ENCODE data around the gene MPC1. TPM values are rescaled to one million over a fixed set of nuclear protein-coding genes. Genes with fewer than 3 reads are reported as not detected.
"Not testable (repeated sequence)": the region's sequence is repeated elsewhere in the genome, so short reads cannot be mapped to it uniquely, and the experiment has no call there.

Gene MPC1
- total and polyA plus RNA-seq, 4 experiments from 2014 or later = 33.1 to 85.0 (median 46.0) TPM

- CTCF ChIA-PET (ENCODE audit: partially characterized antibody) = interaction anchor here (1.3 kb wide), 2 partner anchors 17 to 36 kb away, joined by 4 read pairs; no protein-coding TSS in a partner anchor
- no peak overlapping the region for H3K27ac Mint-ChIP-seq
Observed at GRCh38 chr6:166364456-166364855, 18.3 kb downstream of the MPC1 start.

GRCh38 chr6:166362427-166362826 lies 20.3 kb downstream of the MPC1 start:
- DNase-seq; H3K4me3 ChIP-seq (ENCODE audit: low read length in 2 of 2); POLR2A ChIA-PET (ENCODE audit: partially characterized antibody); H3K27me3 ChIP-seq (ENCODE audit: insufficient read depth, low read length); H3K9me3 Mint-ChIP-seq; H3K4me1 Mint-ChIP-seq; H3K27ac ChIP-seq (ENCODE audit: low read depth, low read length); intact Hi-C loops (cut with micrococcal nuclease); CTCF ChIA-PET (ENCODE audit: partially characterized antibody); H3K9me3 ChIP-seq (ENCODE audit: control insufficient read depth in 1 of 2, low read length in 2 of 2); H3K4me1 ChIP-seq (ENCODE audit: insufficient read depth, low read length); H3K27ac Mint-ChIP-seq; H3K27me3 Mint-ChIP-seq; H3K4me3 Mint-ChIP-seq: not testable (repeated sequence)
- H3K36me3 ChIP-seq (ENCODE audit: insufficient read depth, low read length) = peaks cover 18% of the 10 kb centered on the region
- peaks cover 28 to 37% of the 10 kb centered on the region in 2 donors for H3K36me3 Mint-ChIP-seq

More at GRCh38 chr6:166364456-166364855, 18.3 kb downstream of the MPC1 start:
- peaks cover 32 to 43% of the 10 kb centered on the region in 2 donors for H3K36me3 Mint-ChIP-seq
- POLR2A ChIA-PET (ENCODE audit: partially characterized antibody) = no interaction called here
- peaks cover 18% of the 10 kb centered on the region for H3K36me3 ChIP-seq (ENCODE audit: insufficient read depth, low read length)
- peaks cover 0 to 3% of the 10 kb centered on the region in 2 donors for H3K27me3 Mint-ChIP-seq
- no peaks in the 10 kb centered on the region for H3K9me3 ChIP-seq (ENCODE audit: control insufficient read depth in 1 of 2, low read length in 2 of 2)
- H3K9me3 Mint-ChIP-seq = peaks cover 0 to 1% (median 0%) of the 10 kb centered on the region in 8 donors
- DNase-seq = no peak
- H3K27me3 ChIP-seq (ENCODE audit: insufficient read depth, low read length) = no peaks in the 10 kb centered on the region
- no peak overlapping the region for H3K27ac ChIP-seq (ENCODE audit: low read depth, low read length)
- H3K4me1 ChIP-seq (ENCODE audit: insufficient read depth, low read length) = no peaks in the 10 kb centered on the region
- intact Hi-C loops (cut with micrococcal nuclease) = no loop called here
- H3K4me3 Mint-ChIP-seq = no peak overlapping the region
- no peaks in the 10 kb centered on the region for H3K4me1 Mint-ChIP-seq
- no peak overlapping the region for H3K4me3 ChIP-seq (ENCODE audit: low read length in 2 of 2)

DNA sequence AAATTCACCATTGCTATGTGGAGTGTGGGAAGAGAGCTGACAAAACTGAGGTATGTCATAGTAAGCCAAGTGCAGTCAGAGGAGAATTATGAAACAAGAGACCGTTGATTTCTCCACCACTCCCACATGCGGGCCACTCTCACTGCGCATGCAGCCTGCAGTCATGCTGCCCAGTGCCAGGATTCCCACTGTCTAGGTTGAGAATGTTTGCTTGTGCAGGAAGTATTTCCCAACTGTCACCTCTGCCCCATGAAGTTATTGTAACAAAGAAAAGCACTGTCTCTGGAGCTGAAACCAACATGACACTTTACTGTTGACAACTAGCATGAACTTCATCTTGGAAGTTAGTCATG lies 21.7 kb downstream of the MPC1 start:
- Mint-ChIP-seq H3K36me3 (peaks cover 22 to 30% of the 10 kb centered on the region in 2 donors), H3K9me3 (peaks cover 0 to 7% (median 2%) of the 10 kb centered on the region in 8 donors), H3K27me3 (peaks cover 0 to 3% of the 10 kb centered on the region in 2 donors), H3K4me3 (no peak overlapping the region), H3K27ac (no peak overlapping the region), H3K4me1 (no peaks in the 10 kb centered on the region)
- CTCF ChIA-PET (ENCODE audit: partially characterized antibody) = no interaction called here
- DNase-seq = no peak
- Histone ChIP-seq H3K36me3 (ENCODE audit: insufficient read depth, low read length) (peaks cover 12% of the 10 kb centered on the region), H3K27ac (ENCODE audit: low read depth, low read length) (no peak overlapping the region), H3K9me3 (ENCODE audit: control insufficient read depth in 1 of 2, low read length in 2 of 2) (no peaks in the 10 kb centered on the region), H3K27me3 (ENCODE audit: insufficient read depth, low read length) (no peaks in the 10 kb centered on the region), H3K4me1 (ENCODE audit: insufficient read depth, low read length) (no peaks in the 10 kb centered on the region), H3K4me3 (ENCODE audit: low read length in 2 of 2) (no peak overlapping the region)
- POLR2A ChIA-PET (ENCODE audit: partially characterized antibody) = no interaction called here
- intact Hi-C loops (cut with micrococcal nuclease) = no loop called here

DNA sequence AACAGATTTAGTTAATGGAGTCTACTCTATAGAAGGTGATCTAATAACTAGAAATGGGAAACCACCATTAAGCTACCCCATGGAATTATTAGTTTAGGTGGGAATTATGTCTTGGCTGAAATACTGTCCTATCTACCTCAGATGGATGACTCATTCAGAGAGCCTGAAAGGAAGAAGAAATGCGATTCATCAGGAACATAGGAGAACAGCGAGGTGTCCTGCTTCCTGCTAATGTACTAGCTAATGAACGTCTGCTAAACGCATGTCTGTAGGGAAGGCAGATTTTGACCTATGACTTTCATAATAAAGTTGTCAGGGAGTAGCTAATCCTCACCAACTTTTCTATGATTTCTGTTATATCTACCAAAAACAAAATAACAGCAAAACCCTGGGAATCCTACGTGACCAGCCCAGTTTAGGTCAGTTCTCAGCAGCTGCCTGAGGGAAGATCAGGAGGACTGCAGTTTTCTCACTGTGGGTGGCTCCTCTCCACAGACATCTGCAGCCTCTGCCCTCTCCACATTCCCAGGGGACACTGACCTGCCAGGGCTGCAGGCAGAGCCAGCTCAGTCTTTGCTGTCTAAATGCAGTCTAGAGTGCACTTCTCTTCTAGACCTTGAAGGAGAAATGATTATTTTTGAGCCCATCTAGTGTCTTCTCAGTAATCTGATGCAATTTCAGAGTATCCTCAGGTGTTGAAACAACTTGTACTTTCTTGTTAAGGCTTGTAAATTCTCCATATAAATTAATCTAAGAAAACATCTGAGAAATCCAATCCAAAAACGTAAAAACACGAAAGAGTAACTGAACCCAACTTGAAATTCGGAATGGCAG lies 22.3 kb downstream of the MPC1 start:
- Histone ChIP-seq H3K36me3 (ENCODE audit: insufficient read depth, low read length) (peaks cover 12% of the 10 kb centered on the region), H3K9me3 (ENCODE audit: control insufficient read depth in 1 of 2, low read length in 2 of 2) (no peaks in the 10 kb centered on the region), H3K4me1 (ENCODE audit: insufficient read depth, low read length) (no peaks in the 10 kb centered on the region), H3K27ac (ENCODE audit: low read depth, low read length) (no peak overlapping the region), H3K4me3 (ENCODE audit: low read length in 2 of 2) (no peak overlapping the region), H3K27me3 (ENCODE audit: insufficient read depth, low read length) (no peaks in the 10 kb centered on the region)
- Mint-ChIP-seq H3K4me1 (no peaks in the 10 kb centered on the region), H3K9me3 (peaks cover 0 to 7% (median 2%) of the 10 kb centered on the region in 8 donors), H3K27me3 (peaks cover 0 to 3% of the 10 kb centered on the region in 2 donors), H3K36me3 (peaks cover 18 to 24% of the 10 kb centered on the region in 2 donors), H3K27ac (no peak overlapping the region), H3K4me3 (no peak overlapping the region)
- ChIA-PET CTCF (ENCODE audit: partially characterized antibody) (interaction anchor here (1.3 to 1.4 kb wide), 2 partner anchors 21 to 40 kb away, joined by 3 to 4 read pairs; no protein-coding TSS in a partner anchor), POLR2A (ENCODE audit: partially characterized antibody) (no interaction called here)
- no peak for DNase-seq
- intact Hi-C loops (cut with micrococcal nuclease) = no loop called here

- Histone ChIP-seq H3K9me3 (ENCODE audit: control insufficient read depth in 1 of 2, low read length in 2 of 2) (no peaks in the 10 kb centered on the region), H3K27ac (ENCODE audit: low read depth, low read length) (no peak overlapping the region), H3K27me3 (ENCODE audit: insufficient read depth, low read length) (no peaks in the 10 kb centered on the region), H3K4me1 (ENCODE audit: insufficient read depth, low read length) (no peaks in the 10 kb centered on the region), H3K36me3 (ENCODE audit: insufficient read depth, low read length) (no peaks in the 10 kb centered on the region), H3K4me3 (ENCODE audit: low read length in 2 of 2) (no peak overlapping the region)
- no peak for DNase-seq
- intact Hi-C loops (cut with micrococcal nuclease) = no loop called here
- H3K36me3 Mint-ChIP-seq = peaks cover 0 to 4% of the 10 kb centered on the region in 2 donors
- ChIA-PET CTCF (ENCODE audit: partially characterized antibody) (interaction anchor here (1.2 kb wide), 1 partner anchor 42 kb away, joined by 3 read pairs; no protein-coding TSS in a partner anchor), POLR2A (ENCODE audit: partially characterized antibody) (no interaction called here)
- no peaks in the 10 kb centered on the region for H3K4me1 Mint-ChIP-seq
- peaks cover 5% of the 10 kb centered on the region in 2 donors for H3K27me3 Mint-ChIP-seq
- no peak overlapping the region for H3K27ac Mint-ChIP-seq
- H3K4me3 Mint-ChIP-seq = no peak overlapping the region
- H3K9me3 Mint-ChIP-seq = peaks cover 0 to 20% (median 13%) of the 10 kb centered on the region in 8 donors
Observed at GRCh38 chr6:166355552-166355951, 27.2 kb downstream of the MPC1 start.

- Mint-ChIP-seq H3K4me3 (no peak overlapping the region), H3K36me3 (peaks cover 0 to 5% of the 10 kb centered on the region in 2 donors), H3K27ac (no peak overlapping the region), H3K4me1 (no peaks in the 10 kb centered on the region), H3K27me3 (peaks cover 5% of the 10 kb centered on the region in 2 donors), H3K9me3 (peaks cover 0 to 26% (median 18%) of the 10 kb centered on the region in 8 donors)
- CTCF ChIA-PET (ENCODE audit: partially characterized antibody) = interaction anchor here (1.2 kb wide), 1 partner anchor 42 kb away, joined by 3 read pairs; no protein-coding TSS in a partner anchor
- Histone ChIP-seq H3K4me3 (ENCODE audit: low read length in 2 of 2) (no peak overlapping the region), H3K4me1 (ENCODE audit: insufficient read depth, low read length) (no peaks in the 10 kb centered on the region), H3K36me3 (ENCODE audit: insufficient read depth, low read length) (no peaks in the 10 kb centered on the region), H3K27ac (ENCODE audit: low read depth, low read length) (no peak overlapping the region), H3K27me3 (ENCODE audit: insufficient read depth, low read length) (no peaks in the 10 kb centered on the region), H3K9me3 (ENCODE audit: control insufficient read depth in 1 of 2, low read length in 2 of 2) (peaks cover 0 to 6% of the 10 kb centered on the region in 2 donors)
- POLR2A ChIA-PET (ENCODE audit: partially characterized antibody) = no interaction called here
- no peak for DNase-seq
- intact Hi-C loops (cut with micrococcal nuclease) = no loop called here
Observed at GRCh38 chr6:166354965-166355364, 27.8 kb downstream of the MPC1 start.

DNA sequence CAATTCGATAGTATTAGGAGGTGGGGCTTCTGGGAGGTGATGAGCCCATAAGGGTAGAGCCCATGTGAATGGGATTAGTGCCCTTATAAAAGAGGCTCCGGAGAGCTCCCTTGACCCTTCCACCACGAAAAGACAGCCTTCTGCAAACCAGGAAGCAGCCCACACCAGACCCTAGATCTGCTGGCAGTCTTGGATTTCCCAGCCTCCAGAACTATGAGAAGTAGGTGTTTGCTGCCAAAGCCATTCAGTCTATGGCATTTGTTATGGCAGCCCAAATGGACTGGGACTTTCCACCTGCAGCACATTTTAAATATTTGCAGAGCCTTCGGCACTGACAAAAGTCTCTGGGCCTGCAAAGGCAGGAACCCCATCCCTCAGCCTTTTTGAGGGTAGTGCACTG lies 28.6 kb downstream of the MPC1 start:
- ChIA-PET POLR2A (ENCODE audit: partially characterized antibody) (interaction anchor here (1.4 kb wide), 1 partner anchor 12 kb away, joined by 3 read pairs; no protein-coding TSS in a partner anchor), CTCF (ENCODE audit: partially characterized antibody) (interaction anchor here (1.2 kb wide), 1 partner anchor 41 kb away, joined by 3 read pairs; no protein-coding TSS in a partner anchor)
- H3K4me1 ChIP-seq (ENCODE audit: insufficient read depth, low read length) = no peaks in the 10 kb centered on the region
- Mint-ChIP-seq H3K36me3 (peaks cover 0 to 5% of the 10 kb centered on the region in 2 donors), H3K27me3 (peaks cover 4 to 5% of the 10 kb centered on the region in 2 donors), H3K27ac (no peak overlapping the region), H3K9me3 (peaks cover 0 to 34% (median 22%) of the 10 kb centered on the region in 8 donors), H3K4me3 (no peak overlapping the region), H3K4me1 (no peaks in the 10 kb centered on the region)
- peaks cover 0 to 8% of the 10 kb centered on the region in 2 donors for H3K9me3 ChIP-seq (ENCODE audit: control insufficient read depth in 1 of 2, low read length in 2 of 2)
- no peaks in the 10 kb centered on the region for H3K36me3 ChIP-seq (ENCODE audit: insufficient read depth, low read length)
- H3K27ac ChIP-seq (ENCODE audit: low read depth, low read length) = no peak overlapping the region
- no peak overlapping the region for H3K4me3 ChIP-seq (ENCODE audit: low read length in 2 of 2)
- intact Hi-C loops (cut with micrococcal nuclease) = no loop called here
- no peaks in the 10 kb centered on the region for H3K27me3 ChIP-seq (ENCODE audit: insufficient read depth, low read length)
- no peak for DNase-seq

All from CD4-positive, alpha-beta memory T cell (primary cell).